Aorta (tissue), 5 donors: ENCODE data around the gene USF1. TPM values are rescaled to one million over a fixed set of nuclear protein-coding genes. Genes with fewer than 3 reads are reported as not detected.
A peak's percentile ranks its signal among the peaks of the same experiment; 100 is the strongest.

Experiments used
- ATAC-seq: fragments of 200-7000 bp; cut with Tn5 transposase; one replicate; pipeline ENCODE4 v1.9.1; 2022; ENCODE audit warnings: moderate library complexity; ENCODE audit not compliant: low FRiP score
- DNase-seq, 2 donors: peaks; one replicate each; pipeline ENCODE4 v3.0.0-alpha.2; 2020
- H3K27ac ChIP-seq, 2 donors: one replicate each; pipeline ENCODE4 v1.5.1; 2013; ENCODE audit warnings: low read length in 2 of 2, mild to moderate bottlenecking in 2 of 2, moderate library complexity in 2 of 2, control low read depth in 1 of 2, inconsistent platforms in 1 of 2, low read depth in 1 of 2
- H3K27me3 ChIP-seq, 2 donors: one replicate each; pipeline ENCODE4 v1.6.1; 2013; ENCODE audit warnings: control low read depth in 1 of 2, low read length in 1 of 2, mild to moderate bottlenecking in 1 of 2, moderate library complexity in 1 of 2; ENCODE audit not compliant: insufficient read depth in 2 of 2, control insufficient read depth in 1 of 2
- H3K36me3 ChIP-seq, 2 donors: one replicate each; pipeline ENCODE4 v1.6.1; 2013; ENCODE audit warnings: control low read depth in 1 of 2, low read length in 1 of 2, mild to moderate bottlenecking in 1 of 2; ENCODE audit not compliant: insufficient read depth in 2 of 2, control insufficient read depth in 1 of 2
- H3K4me1 ChIP-seq, 2 donors: one replicate each; pipeline ENCODE4 v1.6.1; 2013; ENCODE audit warnings: low read length in 2 of 2, control low read depth in 1 of 2, mild to moderate bottlenecking in 1 of 2, moderate library complexity in 1 of 2; ENCODE audit not compliant: insufficient read depth in 2 of 2, control insufficient read depth in 1 of 2
- H3K4me3 ChIP-seq, 2 donors: one replicate each; pipeline ENCODE4 v1.5.1; 2013; ENCODE audit warnings: low read length in 2 of 2, control low read depth in 1 of 2, mild to moderate bottlenecking in 1 of 2
- H3K9me3 ChIP-seq: one replicate; pipeline ENCODE4 v1.6.1; 2013; ENCODE audit warnings: mild to moderate bottlenecking, low read length; ENCODE audit not compliant: control insufficient read depth
- WGBS, 2 donors: extraction: QIAGEN DNeasy Blood & Tissue Kit; methylation state at CpG; one replicate each; pipeline ENCODE4 v1.1.7; 2013; 5-methylcytosine and 5-hydroxymethylcytosine counted together
- intact Hi-C, 2 donors: fragments of 100-400 bp; cut with DNase I; formaldehyde crosslinking; loops; one replicate each; pipeline versions ENCODE4 v1.14.2 to v1.15.0; 2022
- polyA plus RNA-seq, 2 donors: library from polyadenylated mRNA; stranded (reverse); fragments of 200-250 nt; gene quantifications; one replicate each; pipeline ENCODE4 v1.2.3, GENCODE V29; 2013
- total RNA-seq, 2 donors: library from RNA; stranded (reverse); fragmentation: NEBNext Ultra II Directional; extraction: Animal tissue kit (Norgen Biotek cat#: 25700); gene quantifications; one replicate each; pipeline ENCODE4 v1.2.1, GENCODE V29; 2021
- donor health status: healthy with polysubstance abuse.
- donor health status: Bipolar disorder and iron deficiency.
- donor health status: DM: no; HTN: no; CAD: no.
- donor health status: DM: no; HTN: no; CAD: no.
- donor health status: DM: yes; HTN: yes; CAD: no.

The USF1 gene
- total and polyA plus RNA-seq, 4 donors: 33.8 to 124 (median 54.6) TPM

DNA sequence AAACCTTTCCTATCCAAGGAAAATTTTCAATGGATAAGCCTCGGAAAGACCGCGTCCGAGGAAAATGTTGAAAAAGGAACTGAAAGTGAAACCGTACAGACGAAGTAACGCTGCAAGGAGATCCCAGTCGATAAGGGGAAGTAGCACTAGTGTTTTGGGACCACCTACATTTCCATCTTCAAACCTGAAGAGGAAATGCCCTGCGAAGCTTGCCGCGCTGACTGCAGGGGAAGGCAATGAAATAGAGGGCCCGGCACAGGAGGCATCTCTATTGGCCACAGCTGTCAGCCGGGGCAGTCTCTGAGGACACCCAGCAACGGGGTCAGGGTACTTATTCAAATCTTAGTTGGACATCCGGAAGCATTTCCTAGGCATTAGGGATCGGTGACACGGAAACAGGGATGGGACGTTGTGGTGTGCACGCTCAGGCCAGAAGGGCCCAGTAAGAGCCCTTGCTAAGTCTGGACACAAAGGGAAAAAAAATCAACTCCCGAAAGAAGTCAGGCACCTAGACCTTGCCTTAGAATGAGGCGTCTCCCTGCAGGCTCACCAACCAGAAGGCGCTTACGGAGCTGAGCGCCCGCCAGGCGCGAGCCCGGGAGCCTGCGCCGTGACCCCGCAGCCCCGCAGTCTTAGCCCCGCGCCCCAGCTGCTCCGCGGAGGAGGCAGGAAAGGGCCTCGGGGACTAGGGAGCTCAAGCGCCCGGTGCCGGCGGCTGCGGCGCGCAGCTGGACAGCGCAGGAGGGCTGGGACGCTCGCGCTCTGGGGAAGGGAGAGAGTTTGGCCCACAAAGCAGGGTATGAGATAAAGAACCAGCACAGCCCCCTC is 655 bp downstream of the USF1 start:
- peak; percentile 79 for ATAC-seq
- Histone ChIP-seq H3K36me3 (peaks cover 4% of the 10 kb centered on the region in 2 donors), H3K4me1 (no peaks in the 10 kb centered on the region), H3K4me3 (peak overlapping the region; percentile 74 to 92), H3K27ac (peak overlapping the region; percentile 83), H3K27me3 (no peaks in the 10 kb centered on the region), H3K9me3 (no peaks in the 10 kb centered on the region)
- intact Hi-C loops: loop anchor here in 1 of 2 donors (5.0 kb wide), 1 partner anchor 72 kb away; the partner anchor contains the start of genes NIT1 and PFDN2
- 0% methylated on average over 44 to 48 of the region's 48 CpGs for WGBS, 2 donors
- peak; percentile 80 to 86 for DNase-seq

DNA sequence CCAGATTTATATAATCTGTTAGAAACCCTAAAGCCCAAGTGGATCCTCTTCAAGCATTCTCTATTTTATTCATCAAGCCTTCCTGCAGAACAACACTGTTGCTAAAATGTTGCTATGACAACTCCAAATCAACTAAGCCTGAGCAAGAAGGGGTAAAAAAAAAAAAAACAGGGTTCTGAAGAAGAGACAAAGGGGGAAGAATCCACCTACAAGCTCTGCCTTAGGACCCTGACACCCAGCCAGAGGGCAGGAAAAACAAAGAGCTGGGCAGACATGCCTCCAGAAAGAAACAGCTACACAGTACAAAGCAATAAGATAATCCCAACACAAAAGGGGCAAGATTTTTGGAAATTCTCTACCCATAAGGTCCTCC is 1.3 kb downstream of the USF1 start:
- no peak for ATAC-seq
- intact Hi-C loops: no loop called here

DNA sequence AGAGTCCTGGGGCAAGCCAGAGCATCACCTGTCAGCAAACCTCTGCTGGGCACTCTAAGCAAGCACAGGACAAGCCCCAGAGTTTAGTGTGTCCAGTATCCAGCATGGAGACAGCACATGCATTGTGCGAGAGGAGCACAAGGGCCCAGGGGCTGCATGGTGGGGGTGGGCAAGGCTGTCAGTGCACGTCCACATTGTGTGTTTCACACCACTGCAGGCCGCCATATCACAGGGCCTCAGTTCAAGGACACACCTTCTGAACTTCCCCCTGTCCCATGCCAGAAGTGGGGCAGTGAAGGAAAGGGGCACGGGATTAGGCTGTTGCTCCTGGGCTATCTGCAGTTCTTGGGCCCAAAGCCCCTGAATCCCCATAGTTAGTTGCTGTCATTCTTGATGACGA is 6.2 kb downstream of the USF1 start:
- ATAC-seq (no peak), DNase-seq (no peak)
- peaks cover 4 to 11% of the 10 kb centered on the region in 2 donors for H3K36me3 ChIP-seq
- 75 to 77% methylated on average over 5 of the region's 5 CpGs for WGBS, 2 donors
- H3K9me3 ChIP-seq: no peaks in the 10 kb centered on the region
- H3K4me3 ChIP-seq: no peak overlapping the region
- no peaks in the 10 kb centered on the region for H3K4me1 ChIP-seq
- H3K27me3 ChIP-seq: no peaks in the 10 kb centered on the region
- intact Hi-C loops: no loop called here
- H3K27ac ChIP-seq: no peak overlapping the region

More for the DNA sequence above, 1.3 kb downstream of the USF1 start:
- Histone ChIP-seq H3K36me3 (peaks cover 4 to 9% of the 10 kb centered on the region in 2 donors), H3K27ac (no peak overlapping the region), H3K27me3 (no peaks in the 10 kb centered on the region), H3K9me3 (no peaks in the 10 kb centered on the region), H3K4me3 (peak overlapping the region; percentile 74 to 92), H3K4me1 (no peaks in the 10 kb centered on the region)
- peak in 1 of 2 donors; percentile 14 for DNase-seq

DNA sequence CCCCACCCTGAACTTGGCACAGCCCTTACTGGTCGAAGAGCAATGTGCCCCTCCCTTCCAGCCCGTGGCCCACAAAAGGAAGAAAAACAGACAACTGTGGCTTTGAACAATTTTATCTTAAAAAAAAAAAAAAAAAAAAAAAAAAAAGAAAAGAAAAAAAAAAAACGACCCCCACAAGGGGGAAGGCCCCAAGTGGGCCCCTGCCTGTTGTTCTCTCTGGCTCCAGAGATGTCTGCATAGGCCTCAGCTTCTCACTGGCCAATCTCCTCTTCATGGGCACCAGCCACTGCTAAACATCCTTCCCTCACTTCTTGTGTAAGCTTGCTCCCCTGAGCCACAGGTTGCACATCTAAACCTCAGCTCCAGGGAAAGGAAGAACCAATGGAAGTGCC is 6.6 kb downstream of the USF1 start:
- H3K4me1 ChIP-seq: no peaks in the 10 kb centered on the region
- DNase-seq: no peak
- peaks cover 4 to 11% of the 10 kb centered on the region in 2 donors for H3K36me3 ChIP-seq
- WGBS, 2 donors: 25 to 44% methylated on average over 3 of the region's 3 CpGs
- ATAC-seq: no peak
- no peak overlapping the region for H3K4me3 ChIP-seq
- no peaks in the 10 kb centered on the region for H3K27me3 ChIP-seq
- intact Hi-C loops: no loop called here
- H3K9me3 ChIP-seq: no peaks in the 10 kb centered on the region
- H3K27ac ChIP-seq: no peak overlapping the region

DNA sequence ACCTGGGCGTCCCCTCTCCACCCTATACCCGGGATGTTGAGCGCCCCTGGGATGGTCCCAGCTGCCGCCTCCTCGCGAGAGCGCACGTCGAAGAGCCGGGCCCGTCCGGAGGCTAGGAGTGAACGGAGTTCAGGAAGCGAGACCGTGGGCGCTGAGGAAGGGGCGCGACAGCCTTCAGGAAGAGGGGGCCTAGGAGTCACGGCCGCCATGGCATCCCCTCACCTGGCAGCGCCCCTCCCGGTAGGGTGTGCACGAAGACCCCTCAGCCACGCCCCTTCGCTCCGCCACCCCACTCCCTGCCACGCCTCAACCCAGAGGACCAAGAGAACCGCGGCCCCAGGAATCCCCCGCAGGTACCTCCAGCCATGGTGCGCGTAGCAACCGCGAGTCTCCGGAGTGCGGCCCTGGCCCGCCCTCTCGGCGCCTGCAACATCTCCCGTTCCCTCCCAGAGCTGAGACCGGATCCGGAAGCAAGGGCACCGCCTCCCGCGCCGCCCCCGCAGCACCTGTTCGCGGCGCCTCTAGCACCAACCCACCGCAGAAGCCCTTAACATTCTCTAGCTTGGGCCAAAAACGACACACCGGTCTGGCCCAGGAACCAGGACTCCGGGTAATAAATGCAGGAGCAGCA is 7.1 kb downstream of the USF1 start, which contains the start of gene TSTD1:
Gene TSTD1 (minus strand): TSS at position 442 of the 631 bp plus-strand sequence. CDS start 75 bp downstream, at position 367.
- Histone ChIP-seq H3K4me1 (no peaks in the 10 kb centered on the region), H3K27ac (no peak within 1 kb of the TSS), H3K4me3 (peak within 1 kb of the TSS in 1 of 2 donors; percentile 18), H3K27me3 (no peaks in the 10 kb centered on the region), H3K36me3 (peaks cover 4 to 11% of the 10 kb centered on the region in 2 donors), H3K9me3 (no peaks in the 10 kb centered on the region)
- ATAC-seq (peak; percentile 75), DNase-seq (peak; percentile 75 to 86)
- intact Hi-C loops: no loop called here
- WGBS, 2 donors: 46 to 59% methylated on average over 47 to 54 of the region's 54 CpGs

DNA sequence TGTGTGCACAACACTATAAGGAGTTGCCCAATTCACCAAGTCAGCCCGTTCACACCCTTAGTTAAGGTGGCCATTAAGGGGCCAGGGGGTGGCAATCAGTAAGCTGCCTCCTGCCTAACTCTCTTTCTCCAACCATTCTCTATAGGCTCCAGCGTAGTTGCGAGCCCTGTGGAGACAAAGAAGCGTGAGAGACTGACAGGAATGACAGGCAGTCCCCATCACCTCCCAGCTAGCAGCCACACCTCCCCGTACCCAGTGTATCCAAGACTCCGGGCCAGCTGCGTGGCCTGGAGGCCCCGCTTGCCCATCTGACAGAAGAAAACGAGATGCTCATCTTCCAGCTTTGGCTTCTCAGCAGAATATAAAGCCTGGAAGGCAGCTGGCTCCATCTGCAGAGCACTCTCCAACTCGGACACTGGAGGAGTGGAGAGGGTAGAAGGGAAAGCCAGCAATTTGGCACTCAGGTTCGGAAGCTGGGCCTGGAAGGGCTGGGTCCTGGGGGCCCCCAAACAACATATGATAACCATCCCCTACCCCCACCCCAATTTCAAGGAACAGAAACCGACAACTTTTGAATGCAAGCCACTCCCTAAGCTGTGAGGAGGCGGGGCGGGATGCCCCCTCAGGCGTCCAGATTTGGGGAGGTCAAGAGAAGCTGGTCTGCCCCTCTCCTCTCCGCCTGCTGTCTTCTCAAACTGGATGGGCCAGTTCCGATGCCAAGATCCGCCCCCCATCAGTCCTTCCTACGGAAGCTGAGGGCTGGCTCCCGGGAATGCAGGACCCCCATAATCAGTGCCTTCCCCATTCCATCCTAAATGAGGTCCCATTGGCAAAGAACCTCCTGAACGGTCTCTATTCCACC is 7.9 kb downstream of the USF1 start:
- Histone ChIP-seq H3K36me3 (peaks cover 4 to 11% of the 10 kb centered on the region in 2 donors), H3K27ac (no peak overlapping the region), H3K9me3 (no peaks in the 10 kb centered on the region), H3K27me3 (no peaks in the 10 kb centered on the region), H3K4me1 (no peaks in the 10 kb centered on the region), H3K4me3 (no peak overlapping the region)
- WGBS, 2 donors: 72 to 76% methylated on average over 21 of the region's 21 CpGs
- intact Hi-C loops: no loop called here
- DNase-seq: no peak
- ATAC-seq: no peak

DNA sequence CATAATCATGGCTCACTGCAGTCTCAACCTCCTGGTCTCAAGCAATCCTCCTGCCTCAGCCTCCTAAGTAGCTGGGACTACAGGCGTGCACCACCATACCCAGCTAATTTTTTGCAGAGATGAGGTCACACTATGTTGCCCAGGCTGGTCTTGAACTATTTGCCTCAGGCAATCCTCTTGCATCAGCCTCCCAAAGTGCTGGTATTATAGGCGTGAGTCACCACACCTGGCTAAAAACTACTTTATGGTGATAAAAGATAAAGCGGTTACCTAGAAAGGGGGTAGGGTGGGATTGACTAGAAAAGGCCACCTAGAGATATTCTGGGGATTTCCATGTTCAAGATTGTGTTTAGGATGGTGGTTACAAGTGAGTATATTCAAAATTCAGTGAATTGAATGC is 12.0 kb downstream of the USF1 start:
- H3K36me3 ChIP-seq: no peaks in the 10 kb centered on the region
- DNase-seq: no peak
- 95 to 96% methylated on average over 3 of the region's 3 CpGs for WGBS, 2 donors
- H3K27me3 ChIP-seq: no peaks in the 10 kb centered on the region
- intact Hi-C loops: no loop called here
- H3K4me3 ChIP-seq: no peak overlapping the region
- no peak overlapping the region for H3K27ac ChIP-seq
- no peaks in the 10 kb centered on the region for H3K4me1 ChIP-seq
- H3K9me3 ChIP-seq: no peaks in the 10 kb centered on the region
- no peak for ATAC-seq

DNA sequence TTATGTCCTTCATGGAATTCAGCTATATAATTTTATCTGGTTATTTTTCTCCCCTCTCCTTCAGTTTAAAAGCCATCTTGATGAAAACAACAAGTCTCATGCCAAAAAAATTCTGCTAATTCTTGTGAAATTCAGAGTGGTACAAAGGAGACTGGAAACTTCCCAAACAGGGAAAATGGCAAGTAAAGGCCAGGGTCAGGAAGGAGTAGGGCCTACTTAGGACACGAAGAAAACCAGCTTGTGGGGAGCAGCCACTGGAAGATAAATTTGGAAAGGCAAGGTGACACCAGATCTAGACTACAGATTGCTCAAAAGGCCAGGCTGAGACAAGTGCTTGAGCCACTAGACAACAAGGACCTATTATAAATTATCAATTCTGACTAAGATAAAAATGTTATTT is 13.4 kb downstream of the USF1 start:
- Histone ChIP-seq H3K4me3 (no peak overlapping the region), H3K9me3 (no peaks in the 10 kb centered on the region), H3K36me3 (no peaks in the 10 kb centered on the region), H3K4me1 (no peaks in the 10 kb centered on the region), H3K27me3 (no peaks in the 10 kb centered on the region), H3K27ac (no peak overlapping the region)
- ATAC-seq (no peak), DNase-seq (no peak)
- WGBS, 2 donors: 83 to 84% methylated on average over 1 of the region's 1 CpG
- intact Hi-C loops: no loop called here
